ENCODE data around the gene RNF212.

The RNF212 gene

GRCh38 chr4:1043651-1044468 lies 69.5 kb downstream of the RNF212 start:
- H3K4me3 ChIP-seq (ENCODE audit: low read depth, low read length) = no peak overlapping the region
- TF ChIP-seq, protein P1, sequence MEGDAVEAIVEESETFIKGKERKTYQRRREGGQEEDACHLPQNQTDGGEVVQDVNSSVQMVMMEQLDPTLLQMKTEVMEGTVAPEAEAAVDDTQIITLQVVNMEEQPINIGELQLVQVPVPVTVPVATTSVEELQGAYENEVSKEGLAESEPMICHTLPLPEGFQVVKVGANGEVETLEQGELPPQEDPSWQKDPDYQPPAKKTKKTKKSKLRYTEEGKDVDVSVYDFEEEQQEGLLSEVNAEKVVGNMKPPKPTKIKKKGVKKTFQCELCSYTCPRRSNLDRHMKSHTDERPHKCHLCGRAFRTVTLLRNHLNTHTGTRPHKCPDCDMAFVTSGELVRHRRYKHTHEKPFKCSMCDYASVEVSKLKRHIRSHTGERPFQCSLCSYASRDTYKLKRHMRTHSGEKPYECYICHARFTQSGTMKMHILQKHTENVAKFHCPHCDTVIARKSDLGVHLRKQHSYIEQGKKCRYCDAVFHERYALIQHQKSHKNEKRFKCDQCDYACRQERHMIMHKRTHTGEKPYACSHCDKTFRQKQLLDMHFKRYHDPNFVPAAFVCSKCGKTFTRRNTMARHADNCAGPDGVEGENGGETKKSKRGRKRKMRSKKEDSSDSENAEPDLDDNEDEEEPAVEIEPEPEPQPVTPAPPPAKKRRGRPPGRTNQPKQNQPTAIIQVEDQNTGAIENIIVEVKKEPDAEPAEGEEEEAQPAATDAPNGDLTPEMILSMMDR (IDR thresholded peaks at IDR 0.05; ENCODE audit: low read depth, low read length, missing control alignments) = no peak
- DNase-seq (ENCODE audit: low read depth) = no peak

DNA sequence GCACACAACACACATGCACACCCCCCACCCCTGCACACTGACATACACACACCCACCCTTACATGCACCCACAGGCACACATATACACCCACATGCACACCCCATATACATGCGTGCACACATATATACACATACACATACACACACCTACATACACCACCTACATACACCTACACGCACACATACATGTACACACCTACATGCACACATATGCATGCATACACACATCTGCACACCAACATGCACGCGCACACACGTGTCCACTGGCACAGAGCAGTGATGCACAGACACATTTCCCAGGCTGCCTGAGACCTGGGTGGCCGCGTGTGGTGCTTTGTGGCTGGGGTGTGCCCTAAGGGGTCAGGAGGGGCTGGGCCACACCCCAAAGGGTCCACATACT lies 70.2 kb downstream of the RNF212 start:
- no peak for DNase-seq (ENCODE audit: low read depth)
- H3K4me3 ChIP-seq (ENCODE audit: low read depth, low read length) = no peak overlapping the region
- TF ChIP-seq, protein P1 (IDR thresholded peaks at IDR 0.05; ENCODE audit: low read depth, low read length, missing control alignments) = no peak

DNA sequence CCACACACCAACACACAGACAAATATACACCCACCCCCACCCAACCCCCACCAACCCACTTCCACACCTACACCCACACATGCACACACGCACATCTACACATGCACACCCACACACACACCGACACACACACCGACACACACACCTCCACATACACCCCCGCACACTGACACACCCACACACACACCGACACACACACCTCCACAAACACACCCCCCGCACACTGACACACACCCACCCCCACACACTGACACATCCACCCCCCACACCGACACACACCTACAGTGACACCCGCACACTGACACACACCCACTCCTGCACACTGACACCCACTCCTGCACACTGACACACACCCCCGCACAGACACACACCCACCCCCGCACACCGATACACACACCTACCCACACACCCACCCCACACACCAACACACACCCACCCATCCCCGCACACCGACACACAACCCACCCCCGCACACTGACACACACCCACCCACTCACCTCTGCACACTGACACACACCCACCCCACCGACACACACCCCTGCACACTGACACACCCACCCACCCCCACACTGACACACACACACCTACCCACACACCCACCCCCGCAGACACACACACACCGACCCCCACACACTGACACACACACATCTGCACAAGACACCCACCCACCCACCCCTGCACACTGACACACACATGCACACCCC lies 70.9 kb downstream of the RNF212 start:
- TF ChIP-seq, protein P1 (IDR thresholded peaks at IDR 0.05; ENCODE audit: low read depth, low read length, missing control alignments) = no peak

DNA sequence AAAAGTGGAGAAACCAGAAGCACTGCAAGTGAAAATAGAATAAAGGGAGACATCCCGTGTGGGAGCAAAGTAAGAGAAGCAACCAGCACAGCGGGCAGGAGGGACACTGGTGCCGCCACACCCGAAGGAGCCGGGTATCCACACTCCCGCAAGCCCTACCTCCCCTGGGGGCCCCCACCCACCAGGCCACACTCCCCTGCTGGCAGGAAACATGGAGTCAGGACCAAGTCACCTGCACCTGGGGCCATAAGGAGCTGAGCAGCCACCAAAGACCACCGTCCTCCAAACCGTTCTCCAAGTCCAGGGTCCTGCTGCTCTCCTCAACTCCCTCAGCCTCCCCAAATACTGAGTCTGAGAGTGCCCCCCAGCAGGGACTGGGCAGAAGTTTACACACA lies 71.4 kb downstream of the RNF212 start:
- TF ChIP-seq, protein P1 (IDR thresholded peaks at IDR 0.05; ENCODE audit: low read depth, low read length, missing control alignments) = no peak
- H3K4me3 ChIP-seq (ENCODE audit: low read depth, low read length) = no peak overlapping the region
- no peak for DNase-seq (ENCODE audit: low read depth)

More for the DNA sequence above, 70.9 kb downstream of the RNF212 start:
- DNase-seq (ENCODE audit: low read depth) = no peak
- H3K4me3 ChIP-seq (ENCODE audit: low read depth, low read length) = no peak overlapping the region

- TF ChIP-seq, protein P1 (IDR thresholded peaks at IDR 0.05; ENCODE audit: low read depth, low read length, missing control alignments) = no peak
- DNase-seq (ENCODE audit: low read depth) = no peak
- no peak overlapping the region for H3K4me3 ChIP-seq (ENCODE audit: low read depth, low read length)
These were observed 72.0 kb downstream of the RNF212 start for GRCh38 chr4:1041147-1041935.

DNA sequence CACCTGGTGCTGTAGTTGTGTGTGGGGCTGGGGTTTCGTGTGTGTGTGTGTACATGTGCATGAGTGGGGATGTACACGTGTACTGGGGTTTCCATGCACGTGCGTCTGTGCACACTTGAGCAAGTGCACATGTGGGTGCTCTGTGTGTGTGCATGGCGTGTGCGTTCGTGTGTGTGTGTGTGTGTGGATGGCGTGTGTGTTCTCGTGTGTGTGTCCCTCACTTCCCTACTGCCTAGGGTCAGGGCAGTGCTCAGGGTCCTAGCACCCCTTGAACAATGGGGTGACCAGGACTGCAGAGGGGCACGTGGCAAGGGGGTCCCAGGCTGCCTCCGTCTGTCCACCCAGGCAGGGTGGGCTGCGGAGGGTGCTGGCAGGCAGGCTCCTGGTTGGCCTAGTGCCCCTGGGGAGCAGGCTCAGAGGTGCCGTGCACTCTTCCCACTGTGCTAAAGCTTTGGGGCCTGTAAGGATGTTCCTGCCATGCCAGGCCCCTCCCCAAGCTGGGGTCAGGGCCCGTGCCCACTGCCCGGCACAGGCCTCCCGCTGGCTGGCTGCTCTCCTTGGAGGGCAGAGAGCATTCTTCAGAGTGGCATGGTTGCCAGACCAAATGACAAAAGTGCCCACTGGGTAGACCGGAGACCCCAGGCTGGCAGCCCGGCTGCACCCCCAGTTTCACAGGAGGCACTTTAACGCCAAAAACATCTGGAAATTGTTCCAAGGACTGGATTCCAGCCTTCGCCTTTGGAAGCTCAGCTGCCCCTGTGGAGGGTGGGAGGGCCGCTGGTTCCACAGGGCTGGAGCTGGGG lies 72.8 kb downstream of the RNF212 start:
- DNase-seq (ENCODE audit: low read depth) = no peak

More for the DNA sequence above, 72.8 kb downstream of the RNF212 start:
- TF ChIP-seq, protein P1 (IDR thresholded peaks at IDR 0.05; ENCODE audit: low read depth, low read length, missing control alignments) = no peak
- H3K4me3 ChIP-seq (ENCODE audit: low read depth, low read length) = no peak overlapping the region
